Activated naive CD4-positive, alpha-beta T cell treated with anti-CD3 and anti-CD28 coated beads, Interleukin-2, amount 50 U/mL, for 72 hours (primary cell): ENCODE results near the gene AFAP1. TPM values are rescaled to one million over a fixed set of nuclear protein-coding genes. Genes with fewer than 3 reads are reported as not detected.
"Not testable (repeated sequence)": the region's sequence is repeated elsewhere in the genome, so short reads cannot be mapped to it uniquely, and the experiment has no call there.

Source experiments
- ATAC-seq, 2 donors: fragments of 150-1000 bp; cut with Tn5 transposase; 2 replicates each; pipeline ENCODE4 v1.10.0; 2021; ENCODE audit warnings: mild to moderate bottlenecking in 2 of 2, moderate library complexity in 2 of 2
- DNase-seq, 2 donors: peaks; one replicate each; pipeline ENCODE4 v3.0.0; 2021 to 2022; ENCODE audit warnings: low spot score in 2 of 2
- H3K27ac Mint-ChIP-seq, 2 donors: one replicate each; pipeline ENCODE4 v1.8.0; 2022; ENCODE audit warnings: mild to moderate bottlenecking in 2 of 2, mixed read lengths in 2 of 2
- H3K36me3 Mint-ChIP-seq, 2 donors: one replicate each; pipeline ENCODE4 v1.8.0; 2022; ENCODE audit warnings: mixed read lengths in 2 of 2
- H3K9me3 Mint-ChIP-seq, 2 donors: one replicate each; pipeline ENCODE4 v1.8.0; 2022; ENCODE audit warnings: mixed read lengths in 2 of 2
- total RNA-seq, 2 donors: library from RNA; stranded (reverse); gene quantifications; one replicate each; pipeline ENCODE4 v1.2.3, GENCODE V29; 2022

The AFAP1 gene
- total RNA-seq, 2 donors from 2014 or later = 10.2 to 41.9 TPM

- Mint-ChIP-seq H3K27ac (peak overlapping the region; percentile 69 to 90), H3K36me3 (peaks cover 0 to 5% of the 10 kb centered on the region in 2 donors), H3K9me3 (no peaks in the 10 kb centered on the region)
- peak; percentile 42 to 62 for ATAC-seq
- DNase-seq = no peak
Measured at GRCh38 chr4:7960017-7960789, 20.5 kb upstream of the AFAP1 start.

- peaks cover 0 to 5% of the 10 kb centered on the region in 2 donors for H3K36me3 Mint-ChIP-seq
- H3K9me3 Mint-ChIP-seq = no peaks in the 10 kb centered on the region
- ATAC-seq (no peak), DNase-seq (no peak)
- peak overlapping the region in 1 of 2 donors; percentile 30 for H3K27ac Mint-ChIP-seq
Measured at GRCh38 chr4:7959078-7959477, 19.4 kb upstream of the AFAP1 start.

- H3K9me3 Mint-ChIP-seq = peaks cover 0 to 6% of the 10 kb centered on the region in 2 donors
- peaks cover 7 to 8% of the 10 kb centered on the region in 2 donors for H3K36me3 Mint-ChIP-seq
- DNase-seq (no peak), ATAC-seq (no peak)
- no peak overlapping the region for H3K27ac Mint-ChIP-seq
Measured at GRCh38 chr4:7956934-7957656, 17.4 kb upstream of the AFAP1 start.

GRCh38 chr4:7956270-7956808 lies 16.7 kb upstream of the AFAP1 start:
- Mint-ChIP-seq H3K36me3 (peaks cover 15% of the 10 kb centered on the region in 2 donors), H3K9me3 (peaks cover under 1 to 6% of the 10 kb centered on the region in 2 donors), H3K27ac (no peak overlapping the region)
- ATAC-seq (no peak), DNase-seq (no peak)

- H3K27ac Mint-ChIP-seq = no peak overlapping the region
Measured at GRCh38 chr4:7955393-7955792, 15.7 kb upstream of the AFAP1 start.

GRCh38 chr4:7952615-7953014 lies 13.0 kb upstream of the AFAP1 start:
- H3K9me3 Mint-ChIP-seq = peaks cover 6 to 10% of the 10 kb centered on the region in 2 donors
- DNase-seq = no peak
- peaks cover 17 to 27% of the 10 kb centered on the region in 2 donors for H3K36me3 Mint-ChIP-seq
- no peak for ATAC-seq
- no peak overlapping the region for H3K27ac Mint-ChIP-seq

More at GRCh38 chr4:7955393-7955792, 15.7 kb upstream of the AFAP1 start:
- peaks cover 17 to 25% of the 10 kb centered on the region in 2 donors for H3K36me3 Mint-ChIP-seq
- no peak for ATAC-seq
- peaks cover 6 to 10% of the 10 kb centered on the region in 2 donors for H3K9me3 Mint-ChIP-seq
- DNase-seq = no peak

GRCh38 chr4:7950301-7951092 lies 10.8 kb upstream of the AFAP1 start:
- DNase-seq (no peak), ATAC-seq (no peak)
- Mint-ChIP-seq H3K27ac (peak overlapping the region in 1 of 2 donors; percentile 12), H3K9me3 (peaks cover 6 to 10% of the 10 kb centered on the region in 2 donors), H3K36me3 (peaks cover 17 to 27% of the 10 kb centered on the region in 2 donors)

- no peak for ATAC-seq
- H3K27ac Mint-ChIP-seq = peak overlapping the region in 1 of 2 donors; percentile 12
Measured at GRCh38 chr4:7949759-7950158, 10.1 kb upstream of the AFAP1 start.

GRCh38 chr4:7947927-7948326 lies 8.3 kb upstream of the AFAP1 start:
- peaks cover 17 to 25% of the 10 kb centered on the region in 2 donors for H3K36me3 Mint-ChIP-seq
- no peak for DNase-seq
- peaks cover 6 to 9% of the 10 kb centered on the region in 2 donors for H3K9me3 Mint-ChIP-seq
- ATAC-seq = peak; percentile 48 to 74
- no peak overlapping the region for H3K27ac Mint-ChIP-seq

More at GRCh38 chr4:7949759-7950158, 10.1 kb upstream of the AFAP1 start:
- Mint-ChIP-seq H3K9me3 (peaks cover 6 to 10% of the 10 kb centered on the region in 2 donors), H3K36me3 (peaks cover 17 to 27% of the 10 kb centered on the region in 2 donors)
- DNase-seq = no peak

GRCh38 chr4:7945709-7946380 lies 6.2 kb upstream of the AFAP1 start:
- DNase-seq (no peak), ATAC-seq (no peak)
- Mint-ChIP-seq H3K27ac (no peak overlapping the region), H3K9me3 (peaks cover 0 to under 1% of the 10 kb centered on the region in 2 donors), H3K36me3 (peaks cover 0 to 7% of the 10 kb centered on the region in 2 donors)

- no peak overlapping the region for H3K27ac Mint-ChIP-seq
- no peaks in the 10 kb centered on the region for H3K36me3 Mint-ChIP-seq
- no peaks in the 10 kb centered on the region for H3K9me3 Mint-ChIP-seq
- ATAC-seq = no peak
- DNase-seq = no peak
Measured at GRCh38 chr4:7944599-7945220, 5.0 kb upstream of the AFAP1 start.

- not testable (repeated sequence) for H3K27ac Mint-ChIP-seq, H3K9me3 Mint-ChIP-seq, ATAC-seq, H3K36me3 Mint-ChIP-seq, DNase-seq
Measured at GRCh38 chr4:7943688-7944087, 4.0 kb upstream of the AFAP1 start.

GRCh38 chr4:7943211-7943610 lies 3.5 kb upstream of the AFAP1 start:
- no peaks in the 10 kb centered on the region for H3K9me3 Mint-ChIP-seq
- DNase-seq (no peak), ATAC-seq (no peak)
- H3K27ac Mint-ChIP-seq = no peak overlapping the region
- peaks cover 0 to 4% of the 10 kb centered on the region in 2 donors for H3K36me3 Mint-ChIP-seq

GRCh38 chr4:7941965-7942496 lies 2.4 kb upstream of the AFAP1 start:
- Mint-ChIP-seq H3K9me3 (no peaks in the 10 kb centered on the region), H3K36me3 (peaks cover 0 to 13% of the 10 kb centered on the region in 2 donors), H3K27ac (no peak overlapping the region)
- DNase-seq (no peak), ATAC-seq (no peak)
